PFSK-1 (cell line): ENCODE measurements around the gene KANSL2.

Experiments used
- TAF1 ChIP-seq: IDR thresholded peaks from 2 replicates; pipeline ENCODE4 v1.6.1; 2012; ENCODE audit warnings: low read length, control low read depth, borderline replicate concordance; ENCODE audit not compliant: insufficient read depth
- TF ChIP-seq, protein P1 (sequence below), 2 experiments: IDR thresholded peaks; 2 replicates each; pipeline versions ENCODE4 v1.6.1 to v1.8.0; 2011 to 2012; ENCODE audit warnings: low read depth in 2 of 2, low read length in 2 of 2, control low read depth in 1 of 2, inconsistent platforms in 1 of 2, mild to moderate bottlenecking in 1 of 2, moderate library complexity in 1 of 2; ENCODE audit not compliant: insufficient read depth in 1 of 2

DNA sequence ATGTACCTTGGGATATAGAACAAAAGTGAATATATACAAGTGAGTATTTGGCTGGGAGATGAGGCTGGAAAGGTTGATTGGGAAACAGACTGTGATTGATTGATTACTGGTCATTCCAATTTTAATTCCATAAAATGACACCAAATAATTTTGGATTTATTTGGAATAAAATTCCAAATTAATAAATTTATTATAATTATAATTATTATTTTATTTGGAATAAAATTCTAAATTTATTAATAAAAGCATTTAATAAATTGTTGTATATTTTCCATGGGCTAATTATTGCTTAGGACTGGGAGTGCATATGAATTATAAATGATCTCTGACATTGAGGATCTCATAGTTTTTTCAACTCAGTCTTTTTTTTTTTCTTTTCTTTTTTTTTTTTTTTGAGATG, 51.7 kb downstream of the KANSL2 start:
- no peak for TF ChIP-seq TAF1
- TF ChIP-seq, protein P1, sequence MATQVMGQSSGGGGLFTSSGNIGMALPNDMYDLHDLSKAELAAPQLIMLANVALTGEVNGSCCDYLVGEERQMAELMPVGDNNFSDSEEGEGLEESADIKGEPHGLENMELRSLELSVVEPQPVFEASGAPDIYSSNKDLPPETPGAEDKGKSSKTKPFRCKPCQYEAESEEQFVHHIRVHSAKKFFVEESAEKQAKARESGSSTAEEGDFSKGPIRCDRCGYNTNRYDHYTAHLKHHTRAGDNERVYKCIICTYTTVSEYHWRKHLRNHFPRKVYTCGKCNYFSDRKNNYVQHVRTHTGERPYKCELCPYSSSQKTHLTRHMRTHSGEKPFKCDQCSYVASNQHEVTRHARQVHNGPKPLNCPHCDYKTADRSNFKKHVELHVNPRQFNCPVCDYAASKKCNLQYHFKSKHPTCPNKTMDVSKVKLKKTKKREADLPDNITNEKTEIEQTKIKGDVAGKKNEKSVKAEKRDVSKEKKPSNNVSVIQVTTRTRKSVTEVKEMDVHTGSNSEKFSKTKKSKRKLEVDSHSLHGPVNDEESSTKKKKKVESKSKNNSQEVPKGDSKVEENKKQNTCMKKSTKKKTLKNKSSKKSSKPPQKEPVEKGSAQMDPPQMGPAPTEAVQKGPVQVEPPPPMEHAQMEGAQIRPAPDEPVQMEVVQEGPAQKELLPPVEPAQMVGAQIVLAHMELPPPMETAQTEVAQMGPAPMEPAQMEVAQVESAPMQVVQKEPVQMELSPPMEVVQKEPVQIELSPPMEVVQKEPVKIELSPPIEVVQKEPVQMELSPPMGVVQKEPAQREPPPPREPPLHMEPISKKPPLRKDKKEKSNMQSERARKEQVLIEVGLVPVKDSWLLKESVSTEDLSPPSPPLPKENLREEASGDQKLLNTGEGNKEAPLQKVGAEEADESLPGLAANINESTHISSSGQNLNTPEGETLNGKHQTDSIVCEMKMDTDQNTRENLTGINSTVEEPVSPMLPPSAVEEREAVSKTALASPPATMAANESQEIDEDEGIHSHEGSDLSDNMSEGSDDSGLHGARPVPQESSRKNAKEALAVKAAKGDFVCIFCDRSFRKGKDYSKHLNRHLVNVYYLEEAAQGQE (IDR thresholded peaks at IDR 0.05; ENCODE audit: insufficient read depth in 1 of 2, low read depth in 2 of 2, low read length in 2 of 2) = no peak
